Liver (tissue), 9 donors: ENCODE results near the gene ZNF331. TPM values are rescaled to one million over a fixed set of nuclear protein-coding genes. Genes with fewer than 3 reads are reported as not detected.

Source experiments
- DNase-seq: peaks from one replicate; pipeline ENCODE4 v3.0.0-alpha.2; 2017; ENCODE audit warnings: low spot score
- H3K27ac ChIP-seq, 2 donors: one replicate each; pipeline ENCODE4 v1.7.0; 2013; ENCODE audit warnings: inconsistent platforms in 2 of 2, low read length in 2 of 2, control low read depth in 1 of 2, low read depth in 1 of 2, mild to moderate bottlenecking in 1 of 2
- H3K27me3 ChIP-seq, 4 donors: one replicate each; pipeline versions ENCODE4 v1.6.1 to v1.7.0; 2013; ENCODE audit warnings: low read length in 3 of 4, inconsistent platforms in 1 of 4, mild to moderate bottlenecking in 1 of 4, moderate library complexity in 1 of 4; ENCODE audit not compliant: control insufficient read depth in 4 of 4, insufficient read depth in 4 of 4
- H3K36me3 ChIP-seq, 4 donors: one replicate each; pipeline versions ENCODE4 v1.6.1 to v1.7.0; 2013; ENCODE audit warnings: low read length in 3 of 4, mild to moderate bottlenecking in 3 of 4, low read depth in 1 of 4, moderate library complexity in 1 of 4; ENCODE audit not compliant: control insufficient read depth in 4 of 4, insufficient read depth in 3 of 4
- H3K4me1 ChIP-seq, 4 donors: one replicate each; pipeline versions ENCODE4 v1.6.1 to v1.7.0; 2013; ENCODE audit warnings: low read length in 3 of 4, mild to moderate bottlenecking in 3 of 4, moderate library complexity in 1 of 4; ENCODE audit not compliant: control insufficient read depth in 4 of 4, insufficient read depth in 4 of 4
- H3K4me3 ChIP-seq, 3 donors: one replicate each; pipeline versions ENCODE4 v1.6.1 to v1.7.0; 2013; ENCODE audit warnings: low read length in 3 of 3, control low read depth in 1 of 3, low read depth in 1 of 3, mild to moderate bottlenecking in 1 of 3
- H3K9ac ChIP-seq, 2 donors: one replicate each; pipeline ENCODE4 v1.7.0; 2013; ENCODE audit warnings: low read length in 2 of 2, mild to moderate bottlenecking in 2 of 2, moderate library complexity in 2 of 2, control low read depth in 1 of 2, low read depth in 1 of 2
- H3K9me3 ChIP-seq, 4 donors: one replicate each; pipeline versions ENCODE4 v1.6.1 to v1.7.0; 2013; ENCODE audit warnings: low read length in 3 of 4; ENCODE audit not compliant: control insufficient read depth in 4 of 4
- EGR1 ChIP-seq, 2 donors: IDR thresholded peaks; 2 replicates each; pipeline ENCODE4 v1.6.1; 2016 to 2018; ENCODE audit warnings: antibody characterized with exemption in 2 of 2, low read depth in 2 of 2
- FOXA1 ChIP-seq: IDR thresholded peaks from 2 replicates; pipeline ENCODE4 v1.6.1; 2016; ENCODE audit warnings: antibody characterized with exemption
- FOXA2 ChIP-seq: IDR thresholded peaks from 2 replicates; pipeline ENCODE4 v1.6.1; 2016; ENCODE audit warnings: antibody characterized with exemption
- GABPA ChIP-seq, 2 donors: IDR thresholded peaks in 1 of 2; conservative IDR thresholded peaks in 1 of 2; 2 replicates each; pipeline ENCODE4 v1.6.1; 2016; ENCODE audit warnings: antibody characterized with exemption in 2 of 2, mild to moderate bottlenecking in 1 of 2, moderate library complexity in 1 of 2
- HNF4A ChIP-seq, 2 donors: conservative IDR thresholded peaks; 2 replicates each; pipeline ENCODE4 v1.6.1; 2016; ENCODE audit warnings: antibody characterized with exemption in 2 of 2, mild to moderate bottlenecking in 2 of 2
- HNF4G ChIP-seq: IDR thresholded peaks from 2 replicates; pipeline ENCODE4 v1.6.1; 2016; ENCODE audit warnings: antibody characterized with exemption
- JUND ChIP-seq, 2 donors: IDR thresholded peaks; 2 replicates each; pipeline ENCODE4 v1.6.1; 2016; ENCODE audit warnings: antibody characterized with exemption in 2 of 2
- NR2F2 ChIP-seq: IDR thresholded peaks from 2 replicates; pipeline ENCODE4 v1.6.1; 2016; ENCODE audit warnings: antibody characterized with exemption
- RAD21 ChIP-seq, 2 donors: IDR thresholded peaks; 2 replicates each; pipeline ENCODE4 v1.6.1; 2016; ENCODE audit warnings: antibody characterized with exemption in 2 of 2, mild to moderate bottlenecking in 2 of 2
- RXRA ChIP-seq, 2 donors: IDR thresholded peaks; 2 replicates each; pipeline ENCODE4 v1.6.1; 2017 to 2018; ENCODE audit warnings: antibody characterized with exemption in 2 of 2, mild to moderate bottlenecking in 1 of 2
- SP1 ChIP-seq: IDR thresholded peaks from 2 replicates; pipeline ENCODE4 v1.6.1; 2018; ENCODE audit warnings: antibody characterized with exemption, mild to moderate bottlenecking
- TAF1 ChIP-seq: conservative IDR thresholded peaks from 2 replicates; pipeline ENCODE4 v1.6.1; 2016; ENCODE audit warnings: antibody characterized with exemption, mild to moderate bottlenecking
- YY1 ChIP-seq: IDR thresholded peaks from 2 replicates; pipeline ENCODE4 v1.6.1; 2016; ENCODE audit warnings: antibody characterized with exemption, mild to moderate bottlenecking
- WGBS: extraction: QIAGEN DNeasy Blood & Tissue Kit; methylation state at CpG from one replicate; pipeline ENCODE4 v1.1.7; 2013; 5-methylcytosine and 5-hydroxymethylcytosine counted together
- polyA plus RNA-seq, 2 donors: library from polyadenylated mRNA; stranded (reverse) in 1 of 2; unstranded in 1 of 2; fragments of 200-250 nt in 1 of 2; fragments of >200 nt in 1 of 2; fragmentation: Nextera tagmentation in 1 of 2; extraction: Ambion mirVana in 1 of 2; gene quantifications; one replicate each; pipeline versions ENCODE4 v1.2.1 to v1.2.3, GENCODE V29; 2013 to 2015
- total RNA-seq, 2 donors: library from RNA; depleted of rRNA; stranded (reverse); fragments of >200 nt; gene quantifications; one replicate each; pipeline ENCODE4 v1.2.3, GENCODE V29; 2014
- TF ChIP-seq, protein P1 (sequence below): IDR thresholded peaks from 2 replicates; pipeline ENCODE4 v1.6.1; 2016; ENCODE audit warnings: antibody characterized with exemption, mild to moderate bottlenecking
- TF ChIP-seq, protein P2 (sequence below): fragments of 150-350 bp; IDR thresholded peaks from 2 replicates; pipeline ENCODE4 v1.5.1; 2017; ENCODE audit warnings: improper control_type of control experiment, low read depth, low read length; ENCODE audit not compliant: missing input control
- TF ChIP-seq, protein P3 (sequence below): IDR thresholded peaks from 2 replicates; pipeline ENCODE4 v1.6.1; 2016; ENCODE audit warnings: antibody characterized with exemption
- TF ChIP-seq, protein P4 (sequence below): IDR thresholded peaks from 2 replicates; pipeline ENCODE4 v1.6.1; 2016; ENCODE audit warnings: antibody characterized with exemption
- TF ChIP-seq, protein P5 (sequence below): IDR thresholded peaks from 2 replicates; pipeline ENCODE4 v1.6.1; 2016; ENCODE audit warnings: antibody characterized with exemption
- donor health status: healthy.
- donor health status: healthy.
- donor health status: healthy.
- donor health status: healthy.
- donor health status: healthy.

Gene ZNF331
- total and polyA plus RNA-seq, 4 donors, result 2.8 to 9.7 (median 5.7) TPM

DNA sequence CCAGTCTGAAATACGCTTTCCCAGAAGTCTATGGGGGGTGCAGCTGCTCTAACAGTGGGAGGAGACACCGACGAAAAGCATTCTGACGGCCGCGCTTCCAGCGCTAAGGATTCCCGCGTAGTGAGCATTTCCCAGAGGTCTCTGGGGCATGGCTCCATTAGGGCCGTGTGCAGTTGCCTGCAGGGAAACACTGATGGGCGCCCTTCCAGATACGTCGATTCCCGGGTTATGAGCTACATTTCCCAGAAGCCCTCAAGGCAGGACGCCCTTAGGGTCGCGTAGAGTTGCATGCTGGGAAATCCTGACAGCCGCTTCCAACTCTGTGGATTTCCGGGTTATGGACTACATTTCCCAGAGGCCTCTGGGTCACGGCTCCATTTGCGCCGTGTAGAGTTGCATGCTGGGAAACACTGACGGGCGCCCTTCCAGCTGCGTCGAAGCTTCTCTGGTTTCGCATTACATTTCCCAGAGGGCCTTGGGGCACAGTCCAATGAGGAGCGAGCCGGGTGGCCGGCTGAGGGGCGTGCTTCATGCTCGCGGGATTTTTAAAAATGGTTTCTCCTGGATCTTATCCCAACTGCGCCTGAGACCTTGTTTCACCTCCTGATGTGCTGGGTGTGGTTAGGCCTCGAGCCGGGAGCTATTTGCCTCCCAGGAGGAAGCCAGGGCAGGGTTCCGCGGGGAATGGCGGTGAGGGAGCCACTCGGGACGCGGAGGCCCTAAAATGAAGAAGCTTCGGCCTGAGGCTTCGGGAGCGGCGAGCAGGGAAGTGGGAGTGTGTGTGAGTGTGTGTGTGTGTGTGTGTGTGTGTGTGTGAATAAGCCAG is 17.2 kb upstream of the ZNF331 start:
- H3K36me3 ChIP-seq, result no peaks in the 10 kb centered on the region
- peaks cover 4 to 11% (median 9%) of the 10 kb centered on the region in 4 donors for H3K4me1 ChIP-seq
- peak overlapping the region in 1 of 2 donors; percentile 59 for H3K9ac ChIP-seq
- TF ChIP-seq HNF4G, result no peak
- TF ChIP-seq EGR1 (IDR thresholded peaks at IDR 0.05; ENCODE audit: low read depth in 2 of 2), result peak; percentile 23 to 81
- peak in 1 of 2 donors; percentile 14 for TF ChIP-seq RAD21 (IDR thresholded peaks at IDR 0.05)
- TF ChIP-seq, protein P1, sequence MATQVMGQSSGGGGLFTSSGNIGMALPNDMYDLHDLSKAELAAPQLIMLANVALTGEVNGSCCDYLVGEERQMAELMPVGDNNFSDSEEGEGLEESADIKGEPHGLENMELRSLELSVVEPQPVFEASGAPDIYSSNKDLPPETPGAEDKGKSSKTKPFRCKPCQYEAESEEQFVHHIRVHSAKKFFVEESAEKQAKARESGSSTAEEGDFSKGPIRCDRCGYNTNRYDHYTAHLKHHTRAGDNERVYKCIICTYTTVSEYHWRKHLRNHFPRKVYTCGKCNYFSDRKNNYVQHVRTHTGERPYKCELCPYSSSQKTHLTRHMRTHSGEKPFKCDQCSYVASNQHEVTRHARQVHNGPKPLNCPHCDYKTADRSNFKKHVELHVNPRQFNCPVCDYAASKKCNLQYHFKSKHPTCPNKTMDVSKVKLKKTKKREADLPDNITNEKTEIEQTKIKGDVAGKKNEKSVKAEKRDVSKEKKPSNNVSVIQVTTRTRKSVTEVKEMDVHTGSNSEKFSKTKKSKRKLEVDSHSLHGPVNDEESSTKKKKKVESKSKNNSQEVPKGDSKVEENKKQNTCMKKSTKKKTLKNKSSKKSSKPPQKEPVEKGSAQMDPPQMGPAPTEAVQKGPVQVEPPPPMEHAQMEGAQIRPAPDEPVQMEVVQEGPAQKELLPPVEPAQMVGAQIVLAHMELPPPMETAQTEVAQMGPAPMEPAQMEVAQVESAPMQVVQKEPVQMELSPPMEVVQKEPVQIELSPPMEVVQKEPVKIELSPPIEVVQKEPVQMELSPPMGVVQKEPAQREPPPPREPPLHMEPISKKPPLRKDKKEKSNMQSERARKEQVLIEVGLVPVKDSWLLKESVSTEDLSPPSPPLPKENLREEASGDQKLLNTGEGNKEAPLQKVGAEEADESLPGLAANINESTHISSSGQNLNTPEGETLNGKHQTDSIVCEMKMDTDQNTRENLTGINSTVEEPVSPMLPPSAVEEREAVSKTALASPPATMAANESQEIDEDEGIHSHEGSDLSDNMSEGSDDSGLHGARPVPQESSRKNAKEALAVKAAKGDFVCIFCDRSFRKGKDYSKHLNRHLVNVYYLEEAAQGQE, result peak; percentile 61
- TF ChIP-seq, protein P2, sequence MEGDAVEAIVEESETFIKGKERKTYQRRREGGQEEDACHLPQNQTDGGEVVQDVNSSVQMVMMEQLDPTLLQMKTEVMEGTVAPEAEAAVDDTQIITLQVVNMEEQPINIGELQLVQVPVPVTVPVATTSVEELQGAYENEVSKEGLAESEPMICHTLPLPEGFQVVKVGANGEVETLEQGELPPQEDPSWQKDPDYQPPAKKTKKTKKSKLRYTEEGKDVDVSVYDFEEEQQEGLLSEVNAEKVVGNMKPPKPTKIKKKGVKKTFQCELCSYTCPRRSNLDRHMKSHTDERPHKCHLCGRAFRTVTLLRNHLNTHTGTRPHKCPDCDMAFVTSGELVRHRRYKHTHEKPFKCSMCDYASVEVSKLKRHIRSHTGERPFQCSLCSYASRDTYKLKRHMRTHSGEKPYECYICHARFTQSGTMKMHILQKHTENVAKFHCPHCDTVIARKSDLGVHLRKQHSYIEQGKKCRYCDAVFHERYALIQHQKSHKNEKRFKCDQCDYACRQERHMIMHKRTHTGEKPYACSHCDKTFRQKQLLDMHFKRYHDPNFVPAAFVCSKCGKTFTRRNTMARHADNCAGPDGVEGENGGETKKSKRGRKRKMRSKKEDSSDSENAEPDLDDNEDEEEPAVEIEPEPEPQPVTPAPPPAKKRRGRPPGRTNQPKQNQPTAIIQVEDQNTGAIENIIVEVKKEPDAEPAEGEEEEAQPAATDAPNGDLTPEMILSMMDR, result no peak
- peak; percentile 97 for TF ChIP-seq YY1
- peak; percentile 53 for TF ChIP-seq TAF1
- TF ChIP-seq, protein P3, sequence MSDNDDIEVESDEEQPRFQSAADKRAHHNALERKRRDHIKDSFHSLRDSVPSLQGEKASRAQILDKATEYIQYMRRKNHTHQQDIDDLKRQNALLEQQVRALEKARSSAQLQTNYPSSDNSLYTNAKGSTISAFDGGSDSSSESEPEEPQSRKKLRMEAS, result peak; percentile 84
- TF ChIP-seq HNF4A (conservative IDR thresholded peaks at IDR 0.05), result peak; percentile 35 to 43
- TF ChIP-seq FOXA1, result no peak
- TF ChIP-seq FOXA2, result no peak
- TF ChIP-seq, protein P4, sequence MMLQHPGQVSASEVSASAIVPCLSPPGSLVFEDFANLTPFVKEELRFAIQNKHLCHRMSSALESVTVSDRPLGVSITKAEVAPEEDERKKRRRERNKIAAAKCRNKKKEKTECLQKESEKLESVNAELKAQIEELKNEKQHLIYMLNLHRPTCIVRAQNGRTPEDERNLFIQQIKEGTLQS, result peak; percentile 48
- peak; percentile 42 to 90 for TF ChIP-seq GABPA (IDR thresholded peaks at IDR 0.05 in 1 of 2, conservative IDR thresholded peaks at IDR 0.05 in 1 of 2)
- peak in 1 of 2 donors; percentile 40 for TF ChIP-seq JUND (IDR thresholded peaks at IDR 0.05)
- TF ChIP-seq, protein P5, sequence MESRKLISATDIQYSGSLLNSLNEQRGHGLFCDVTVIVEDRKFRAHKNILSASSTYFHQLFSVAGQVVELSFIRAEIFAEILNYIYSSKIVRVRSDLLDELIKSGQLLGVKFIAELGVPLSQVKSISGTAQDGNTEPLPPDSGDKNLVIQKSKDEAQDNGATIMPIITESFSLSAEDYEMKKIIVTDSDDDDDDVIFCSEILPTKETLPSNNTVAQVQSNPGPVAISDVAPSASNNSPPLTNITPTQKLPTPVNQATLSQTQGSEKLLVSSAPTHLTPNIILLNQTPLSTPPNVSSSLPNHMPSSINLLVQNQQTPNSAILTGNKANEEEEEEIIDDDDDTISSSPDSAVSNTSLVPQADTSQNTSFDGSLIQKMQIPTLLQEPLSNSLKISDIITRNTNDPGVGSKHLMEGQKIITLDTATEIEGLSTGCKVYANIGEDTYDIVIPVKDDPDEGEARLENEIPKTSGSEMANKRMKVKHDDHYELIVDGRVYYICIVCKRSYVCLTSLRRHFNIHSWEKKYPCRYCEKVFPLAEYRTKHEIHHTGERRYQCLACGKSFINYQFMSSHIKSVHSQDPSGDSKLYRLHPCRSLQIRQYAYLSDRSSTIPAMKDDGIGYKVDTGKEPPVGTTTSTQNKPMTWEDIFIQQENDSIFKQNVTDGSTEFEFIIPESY, result peak; percentile 96
- TF ChIP-seq SP1, result peak; percentile 84
- TF ChIP-seq RXRA (IDR thresholded peaks at IDR 0.05), result peak; percentile 60 to 67
- peak; percentile 92 for TF ChIP-seq NR2F2
- H3K27ac ChIP-seq, result peak overlapping the region; percentile 77 to 82
- no peaks in the 10 kb centered on the region for H3K27me3 ChIP-seq
- H3K4me3 ChIP-seq, result peak overlapping the region; percentile 60 to 84 (median 70)
- H3K9me3 ChIP-seq, result peaks cover 11 to 23% (median 16%) of the 10 kb centered on the region in 4 donors
- DNase-seq, result peak; percentile 91
- 3% methylated on average over 46 of the region's 46 CpGs for WGBS
